GM12892 (cell line): Measurements from ENCODE around the gene SNRNP27.

ENCODE experiments used
- POLR2A ChIP-seq: IDR thresholded peaks from 2 replicates; pipeline ENCODE4 v1.6.1; 2011; ENCODE audit warnings: low read depth, low read length, control low read depth
- POLR2AphosphoS5 ChIP-seq: IDR thresholded peaks from 2 replicates; pipeline ENCODE4 v1.6.1; 2011; ENCODE audit warnings: low read depth, low read length, control low read depth
- TAF1 ChIP-seq: IDR thresholded peaks from 2 replicates; pipeline ENCODE4 v1.6.1; 2011; ENCODE audit warnings: low read depth, mild to moderate bottlenecking, control low read depth, low read length, borderline replicate concordance

GRCh38 chr2:69858261-69858660 lies 35.5 kb upstream of the SNRNP27 start:
- TF ChIP-seq POLR2A (no peak), POLR2AphosphoS5 (no peak), TAF1 (no peak)
